OCI-LY1 (cell line): ENCODE data around the gene PACRG.

Experiments
- H2AFZ ChIP-seq: fragments of 200-600 bp; sonication (generic), shearing (Covaris generic); 2 replicates; pipeline ENCODE4 v1.6.0; 2014; ENCODE audit warnings: antibody characterized with exemption, mild to moderate bottlenecking, low read length
- H3F3A ChIP-seq: fragments of 200-600 bp; sonication (generic), shearing (Covaris generic); 2 replicates; pipeline ENCODE4 v1.6.0; 2014; ENCODE audit warnings: mild to moderate bottlenecking, antibody characterized with exemption, low read length, moderate library complexity; ENCODE audit not compliant: insufficient read depth
- H3K27ac ChIP-seq: fragments of 200-600 bp; sonication (generic); 2 replicates; pipeline ENCODE4 v1.5.1; 2014; ENCODE audit warnings: low read length, mixed run types, mild to moderate bottlenecking, low read depth; ENCODE audit not compliant: poor library complexity, severe bottlenecking
- H3K27me3 ChIP-seq: fragments of 200-600 bp; sonication (generic); 2 replicates; pipeline ENCODE4 v1.6.0; 2014; ENCODE audit warnings: antibody characterized with exemption, mild to moderate bottlenecking, low read length, moderate library complexity; ENCODE audit not compliant: insufficient read depth
- H3K36me3 ChIP-seq: fragments of 200-600 bp; sonication (generic); 2 replicates; pipeline ENCODE4 v1.6.1; 2014; ENCODE audit warnings: mild to moderate bottlenecking, antibody characterized with exemption, low read length, moderate library complexity, mixed read lengths; ENCODE audit not compliant: insufficient read depth
- H3K4me1 ChIP-seq: fragments of 200-600 bp; sonication (generic); 2 replicates; pipeline ENCODE4 v1.5.1; 2014; ENCODE audit warnings: mild to moderate bottlenecking, low read length, moderate library complexity; ENCODE audit not compliant: insufficient read depth, severe bottlenecking
- H3K4me2 ChIP-seq: fragments of 200-600 bp; sonication (generic), shearing (Covaris generic); 2 replicates; pipeline ENCODE4 v1.6.1; 2014; ENCODE audit warnings: low read length
- H3K4me3 ChIP-seq: fragments of 200-600 bp; sonication (generic); 2 replicates; pipeline ENCODE4 v1.5.1; 2014; ENCODE audit warnings: low read length, low read depth, mild to moderate bottlenecking, mixed read lengths; ENCODE audit not compliant: poor library complexity, severe bottlenecking
- H3K79me2 ChIP-seq: fragments of 200-600 bp; shearing (Covaris generic); 2 replicates; pipeline ENCODE4 v1.6.1; 2016; ENCODE audit warnings: mixed run types, low read length, mixed read lengths; ENCODE audit not compliant: insufficient read depth
- H3K9ac ChIP-seq: fragments of 200-600 bp; sonication (generic), shearing (Covaris generic); 2 replicates; pipeline ENCODE4 v1.6.1; 2014; ENCODE audit warnings: mild to moderate bottlenecking, low read length, mixed read lengths
- H3K9me2 ChIP-seq: fragments of 200-600 bp; sonication (generic), shearing (Covaris generic); 2 replicates; pipeline ENCODE4 v1.6.1; 2014; ENCODE audit warnings: low read depth, mild to moderate bottlenecking, low read length, mixed read lengths
- H3K9me3 ChIP-seq: fragments of 200-600 bp; shearing (Covaris generic); 2 replicates; pipeline ENCODE4 v1.6.1; 2014; ENCODE audit warnings: low read length, mixed read lengths
- H4K20me1 ChIP-seq: fragments of 200-600 bp; sonication (generic), shearing (Covaris generic); 2 replicates; pipeline ENCODE4 v1.6.0; 2016; ENCODE audit warnings: mild to moderate bottlenecking, low read length; ENCODE audit not compliant: insufficient read depth
- EZH2 ChIP-seq: fragments of 200-600 bp; sonication (generic), shearing (Covaris generic); IDR thresholded peaks from 2 replicates; pipeline ENCODE4 v1.8.0; 2017; ENCODE audit warnings: borderline replicate concordance, mixed run types, mild to moderate bottlenecking, antibody characterized with exemption, low read length, moderate library complexity, mixed read lengths
- TF ChIP-seq, protein P1 (sequence below): fragments of 200-600 bp; sonication (generic), shearing (Covaris generic); IDR thresholded peaks from 2 replicates; pipeline ENCODE4 v1.5.1; 2017; ENCODE audit warnings: mild to moderate bottlenecking, antibody characterized with exemption, low read length, moderate library complexity, mixed read lengths

Gene PACRG

DNA sequence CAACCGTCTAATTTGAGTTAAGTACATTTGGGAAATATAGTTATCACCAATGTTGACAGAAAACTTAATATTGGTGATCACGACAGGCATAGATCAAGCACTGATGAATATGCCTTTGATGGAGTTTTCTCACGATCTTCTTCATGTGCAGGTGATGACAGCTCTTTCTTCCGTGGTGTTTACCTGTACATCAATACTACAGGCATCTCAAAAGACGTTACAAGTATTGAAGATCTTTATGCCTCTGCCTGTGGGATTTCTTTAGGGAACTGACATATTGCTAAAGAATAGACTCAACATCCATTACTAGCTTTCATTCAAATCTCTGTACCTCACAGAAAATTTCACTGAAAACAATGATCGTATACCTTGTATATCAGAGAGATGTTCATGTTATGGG lies 178.7 kb downstream of the PACRG start:
- Histone ChIP-seq H3F3A (no peaks in the 10 kb centered on the region), H3K27ac (no peak overlapping the region), H3K9me3 (no peaks in the 10 kb centered on the region), H3K79me2 (no peaks in the 10 kb centered on the region), H3K4me3 (no peak overlapping the region), H4K20me1 (no peaks in the 10 kb centered on the region), H2AFZ (no peak overlapping the region), H3K27me3 (no peaks in the 10 kb centered on the region), H3K9ac (no peak overlapping the region), H3K4me2 (no peak overlapping the region), H3K4me1 (no peaks in the 10 kb centered on the region), H3K9me2 (no peaks in the 10 kb centered on the region), H3K36me3 (no peaks in the 10 kb centered on the region)
- no peak for TF ChIP-seq EZH2
- TF ChIP-seq, protein P1, sequence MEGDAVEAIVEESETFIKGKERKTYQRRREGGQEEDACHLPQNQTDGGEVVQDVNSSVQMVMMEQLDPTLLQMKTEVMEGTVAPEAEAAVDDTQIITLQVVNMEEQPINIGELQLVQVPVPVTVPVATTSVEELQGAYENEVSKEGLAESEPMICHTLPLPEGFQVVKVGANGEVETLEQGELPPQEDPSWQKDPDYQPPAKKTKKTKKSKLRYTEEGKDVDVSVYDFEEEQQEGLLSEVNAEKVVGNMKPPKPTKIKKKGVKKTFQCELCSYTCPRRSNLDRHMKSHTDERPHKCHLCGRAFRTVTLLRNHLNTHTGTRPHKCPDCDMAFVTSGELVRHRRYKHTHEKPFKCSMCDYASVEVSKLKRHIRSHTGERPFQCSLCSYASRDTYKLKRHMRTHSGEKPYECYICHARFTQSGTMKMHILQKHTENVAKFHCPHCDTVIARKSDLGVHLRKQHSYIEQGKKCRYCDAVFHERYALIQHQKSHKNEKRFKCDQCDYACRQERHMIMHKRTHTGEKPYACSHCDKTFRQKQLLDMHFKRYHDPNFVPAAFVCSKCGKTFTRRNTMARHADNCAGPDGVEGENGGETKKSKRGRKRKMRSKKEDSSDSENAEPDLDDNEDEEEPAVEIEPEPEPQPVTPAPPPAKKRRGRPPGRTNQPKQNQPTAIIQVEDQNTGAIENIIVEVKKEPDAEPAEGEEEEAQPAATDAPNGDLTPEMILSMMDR = no peak

DNA sequence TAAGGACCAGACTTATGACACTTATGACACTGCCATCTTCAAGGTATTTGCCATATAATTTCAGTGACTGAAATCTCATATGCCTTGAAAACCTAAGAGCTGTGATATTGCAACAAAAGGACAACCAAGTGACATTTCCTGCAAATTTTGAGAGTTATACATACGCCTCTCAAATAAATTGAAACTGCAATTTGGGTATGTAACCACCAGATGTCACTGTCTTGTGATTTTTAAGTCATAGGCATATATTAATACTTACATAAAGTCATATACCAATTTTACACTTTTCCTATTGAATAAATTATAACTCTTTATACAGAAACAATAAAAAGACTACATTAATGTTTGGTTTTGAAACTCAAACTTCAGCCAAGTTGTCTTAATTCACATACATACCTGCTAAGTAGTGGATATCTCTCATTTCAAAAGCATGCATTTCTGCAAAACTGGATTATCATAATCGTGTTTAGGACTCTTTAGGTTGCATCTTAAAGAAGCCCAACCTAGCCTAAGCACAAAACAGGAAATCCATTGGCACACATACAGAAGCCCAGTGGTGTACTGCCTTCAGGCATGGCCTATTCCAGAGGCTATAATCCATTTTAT lies 180.2 kb downstream of the PACRG start:
- TF ChIP-seq, protein P1 = peak; percentile 51
- TF ChIP-seq EZH2 = no peak
- no peak overlapping the region for H3K4me2 ChIP-seq
- no peaks in the 10 kb centered on the region for H3K9me2 ChIP-seq
- no peak overlapping the region for H3K9ac ChIP-seq
- H4K20me1 ChIP-seq = no peaks in the 10 kb centered on the region
- no peak overlapping the region for H3K4me3 ChIP-seq
- no peaks in the 10 kb centered on the region for H3K79me2 ChIP-seq
- no peak overlapping the region for H3K27ac ChIP-seq
- H3K9me3 ChIP-seq = no peaks in the 10 kb centered on the region
- no peaks in the 10 kb centered on the region for H3K4me1 ChIP-seq
- no peaks in the 10 kb centered on the region for H3F3A ChIP-seq
- no peaks in the 10 kb centered on the region for H3K36me3 ChIP-seq
- no peak overlapping the region for H2AFZ ChIP-seq
- H3K27me3 ChIP-seq = no peaks in the 10 kb centered on the region

DNA sequence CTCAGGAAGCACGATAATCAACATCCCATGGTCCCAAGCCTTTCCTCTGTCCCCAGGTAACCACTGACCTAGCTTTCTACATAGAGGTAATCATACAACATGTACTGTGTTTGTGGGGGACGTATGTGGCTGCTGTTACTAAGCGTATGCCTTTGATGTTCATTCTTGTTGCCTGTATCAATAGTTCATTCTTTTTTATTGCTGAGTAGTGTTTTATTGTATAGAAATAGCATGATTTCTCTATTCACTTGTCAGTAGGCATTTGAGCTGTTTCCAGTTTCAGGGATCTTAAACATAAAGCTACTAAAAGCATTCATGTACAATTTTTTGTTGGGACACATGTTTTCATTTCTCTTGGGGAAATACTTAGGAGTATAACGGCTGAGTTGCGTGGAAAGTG lies 185.4 kb downstream of the PACRG start:
- Histone ChIP-seq H3K9me2 (no peaks in the 10 kb centered on the region), H3K9me3 (no peaks in the 10 kb centered on the region), H3F3A (no peaks in the 10 kb centered on the region), H3K27me3 (no peaks in the 10 kb centered on the region), H3K79me2 (no peaks in the 10 kb centered on the region), H3K9ac (no peak overlapping the region), H3K4me3 (no peak overlapping the region), H3K36me3 (no peaks in the 10 kb centered on the region), H4K20me1 (no peaks in the 10 kb centered on the region), H3K27ac (no peak overlapping the region), H2AFZ (no peak overlapping the region), H3K4me1 (no peaks in the 10 kb centered on the region), H3K4me2 (no peak overlapping the region)
- TF ChIP-seq, protein P1 = no peak
- no peak for TF ChIP-seq EZH2
